SK-N-SH (cell line): ENCODE measurements around the gene MYO7A. TPM values are rescaled to one million over a fixed set of nuclear protein-coding genes. Genes with fewer than 3 reads are reported as not detected.

ENCODE experiments used
- CTCF ChIA-PET: fragments of 300-600, 350-600 bp; formaldehyde crosslinking; extraction: SDS; loops from one replicate; lab custom pipeline; 2021; lab: Yijun Ruan, JAX
- POLR2A ChIA-PET: fragments of 350-600 bp; sonication (Branson Sonifier 250); formaldehyde crosslinking; extraction: SDS; loops from one replicate; lab custom pipeline; 2020; ENCODE audit warnings: antibody characterized with exemption, inconsistent platforms; lab: Yijun Ruan, JAX
- DNase-seq: peaks from one replicate; pipeline ENCODE4 v3.0.0; 2012
- H2AFZ ChIP-seq: fragments of 200-600 bp; sonication (generic); 2 replicates; pipeline ENCODE4 v1.8.1; 2016; ENCODE audit warnings: antibody characterized with exemption, mild to moderate bottlenecking, low read depth
- H3F3A ChIP-seq: fragments of 200-600 bp; sonication (generic); replicated peaks from 2 replicates; pipeline ENCODE3; 2016; ENCODE audit warnings: antibody characterized with exemption, mild to moderate bottlenecking; ENCODE audit not compliant: insufficient read depth
- H3K27ac ChIP-seq, 2 experiments: fragments of 200-500 bp in 1 of 2; fragments of 200-600 bp in 1 of 2; sonication (Bioruptor generic) in 1 of 2; sonication (generic), shearing (Covaris generic) in 1 of 2; 2 replicates each; pipeline versions ENCODE4 v1.5.1 to v1.6.1; 2014 to 2016; ENCODE audit warnings: low read depth in 2 of 2, inconsistent platforms in 1 of 2, low read length in 1 of 2, mild to moderate bottlenecking in 1 of 2, mixed read lengths in 1 of 2
- H3K27me3 ChIP-seq: fragments of 200-600 bp; sonication (generic), shearing (Covaris generic); 2 replicates; pipeline ENCODE4 v1.6.1; 2016; ENCODE audit warnings: mixed run types; ENCODE audit not compliant: insufficient read depth
- H3K36me3 ChIP-seq, 2 experiments: fragments of 200-500 bp in 1 of 2; fragments of 200-600 bp in 1 of 2; sonication (Bioruptor generic) in 1 of 2; sonication (generic) in 1 of 2; replicated peaks in 1 of 2; 2 replicates each; pipeline versions ENCODE3 to v1.5.1; 2014 to 2016; ENCODE audit warnings: low read length in 1 of 2, mild to moderate bottlenecking in 1 of 2; ENCODE audit not compliant: insufficient read depth in 2 of 2, control insufficient read depth in 1 of 2
- H3K4me1 ChIP-seq, 2 experiments: fragments of 200-500 bp in 1 of 2; fragments of 200-600 bp in 1 of 2; sonication (Bioruptor generic) in 1 of 2; sonication (generic), shearing (Covaris generic) in 1 of 2; 2 replicates each; pipeline versions ENCODE4 v1.5.1 to v1.6.1; 2014 to 2016; ENCODE audit warnings: low read depth in 1 of 2, low read length in 1 of 2, mixed run types in 1 of 2; ENCODE audit not compliant: insufficient read depth in 2 of 2, control insufficient read depth in 1 of 2
- H3K4me2 ChIP-seq: fragments of 200-600 bp; sonication (generic), shearing (Covaris generic); 2 replicates; pipeline ENCODE4 v1.6.1; 2017; ENCODE audit warnings: mixed run types
- H3K4me3 ChIP-seq, 2 experiments: fragments of 200-500 bp in 1 of 2; fragments of 200-600 bp in 1 of 2; sonication (Bioruptor generic) in 1 of 2; sonication (generic), shearing (Covaris generic) in 1 of 2; 2 replicates each; pipeline versions ENCODE4 v1.5.1 to v1.8.1; 2014 to 2016; ENCODE audit warnings: low read depth in 2 of 2, inconsistent platforms in 1 of 2, low read length in 1 of 2, mild to moderate bottlenecking in 1 of 2, mixed read lengths in 1 of 2, moderate library complexity in 1 of 2
- H3K79me2 ChIP-seq: fragments of 200-600 bp; sonication (generic); 2 replicates; pipeline ENCODE4 v1.8.1; 2017; ENCODE audit warnings: mild to moderate bottlenecking; ENCODE audit not compliant: insufficient read depth
- H3K9ac ChIP-seq: fragments of 200-600 bp; sonication (generic); 2 replicates; pipeline ENCODE4 v1.6.1; 2017; ENCODE audit warnings: mixed run types
- H3K9me2 ChIP-seq: fragments of 200-600 bp; sonication (generic); 2 replicates; pipeline ENCODE4 v1.6.1; 2017; ENCODE audit warnings: mixed run types
- H3K9me3 ChIP-seq: fragments of 200-600 bp; sonication (generic); 2 replicates; pipeline ENCODE4 v1.6.1; 2017; ENCODE audit warnings: mixed run types, mild to moderate bottlenecking, moderate library complexity
- H4K20me1 ChIP-seq: fragments of 200-600 bp; sonication (generic); 2 replicates; pipeline ENCODE4 v1.6.1; 2017; ENCODE audit warnings: mild to moderate bottlenecking, mixed run types; ENCODE audit not compliant: insufficient read depth
- ELF1 ChIP-seq: IDR thresholded peaks from 2 replicates; pipeline ENCODE4 v1.4.0; 2012
- EZH2phosphoT487 ChIP-seq: fragments of 200-600 bp; sonication (generic); IDR thresholded peaks from 2 replicates; pipeline ENCODE4 v1.6.1; 2017; ENCODE audit warnings: low read depth, mixed run types, mild to moderate bottlenecking, antibody characterized with exemption, moderate library complexity, borderline replicate concordance
- GABPA ChIP-seq: IDR thresholded peaks from 2 replicates; pipeline ENCODE4 v1.4.0; 2012; ENCODE audit warnings: low read depth, mild to moderate bottlenecking
- GATA2 ChIP-seq: sonication (generic); formaldehyde crosslinking; IDR thresholded peaks from 2 replicates; pipeline ENCODE4 v1.5.0; 2020; ENCODE audit warnings: mild to moderate bottlenecking, missing genetic modification reagents
- NRF1 ChIP-seq: IDR thresholded peaks from 2 replicates; pipeline ENCODE4 v1.6.1; 2012; ENCODE audit warnings: low read depth, mild to moderate bottlenecking, low read length
- RAD21 ChIP-seq: IDR thresholded peaks from 2 replicates; pipeline ENCODE4 v1.6.1; 2012; ENCODE audit warnings: mild to moderate bottlenecking, low read length
- RXRA ChIP-seq: IDR thresholded peaks from 2 replicates; pipeline ENCODE4 v1.4.0; 2012; ENCODE audit warnings: low read depth, mild to moderate bottlenecking, borderline replicate concordance
- TAF1 ChIP-seq: IDR thresholded peaks from 2 replicates; pipeline ENCODE4 v1.6.1; 2012; ENCODE audit warnings: low read depth, mild to moderate bottlenecking, low read length, moderate library complexity, borderline replicate concordance
- TEAD4 ChIP-seq: IDR thresholded peaks from 2 replicates; pipeline ENCODE4 v1.4.0; 2012; ENCODE audit warnings: mild to moderate bottlenecking, borderline replicate concordance; ENCODE audit not compliant: insufficient read depth
- WGBS: methylation state at CpG from one replicate; pipeline ENCODE4 v1.1.6; 2017; ENCODE audit warnings: low lambda C conversion rate; 5-methylcytosine and 5-hydroxymethylcytosine counted together
- polyA plus RNA-seq, 3 experiments: library from polyadenylated mRNA; depleted of rRNA; stranded (reverse); fragments of >200 nt; gene quantifications; 2 replicates each; pipeline ENCODE4 v1.2.3, GENCODE V29; 2012
- TF ChIP-seq, protein P1 (sequence below): IDR thresholded peaks from 2 replicates; pipeline ENCODE4 v1.4.0; 2012; ENCODE audit warnings: low read depth
- TF ChIP-seq, protein P2 (sequence below): fragments of 150-350 bp; IDR thresholded peaks from 2 replicates; pipeline ENCODE4 v1.6.1; 2017; ENCODE audit warnings: antibody characterized with exemption, low read length, low read depth, borderline replicate concordance

The MYO7A gene
- polyA plus RNA-seq, 1 of the 3 experiments (the other 2 are of a cell fraction) = 0.08 TPM

DNA sequence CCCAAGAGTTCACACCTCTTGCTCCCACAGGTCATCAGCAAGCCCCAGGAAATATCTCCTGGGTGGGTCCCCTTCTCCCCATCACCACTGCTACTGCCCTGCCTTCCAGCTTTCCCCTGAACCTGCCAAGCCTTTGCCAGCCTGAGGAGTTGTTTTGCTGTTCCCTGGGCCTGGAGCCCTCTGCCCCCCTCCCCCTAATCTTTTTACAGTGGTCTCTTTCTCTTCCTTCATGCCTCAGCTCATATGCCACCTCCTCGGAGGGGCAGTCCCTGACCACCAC, 18.9 kb downstream of the MYO7A start:
- no peaks in the 10 kb centered on the region for H3K27me3 ChIP-seq
- ChIA-PET POLR2A (no interaction called here), CTCF (interaction anchor here (1.3 to 2.9 kb wide), 4 partner anchors 20 to 56 kb away, joined by 3 to 17 read pairs (median 6); partner anchors contain the start of gene MYO7A)
- H3K4me3 ChIP-seq = no peak overlapping the region
- peaks cover 0 to 26% of the 10 kb centered on the region in 2 experiments; a peak in 1 of 4 replicates for H3K4me1 ChIP-seq
- TF ChIP-seq TEAD4 = no peak
- no peak for TF ChIP-seq RXRA
- TF ChIP-seq GATA2 = no peak
- TF ChIP-seq RAD21 = no peak
- TF ChIP-seq EZH2phosphoT487 = no peak
- no peak overlapping the region for H3K27ac ChIP-seq
- whole genome bisulfite sequencing = 16% methylated on average over 1 of the region's 1 CpG
- no peak overlapping the region for H3K4me2 ChIP-seq
- no peaks in the 10 kb centered on the region for H3K9me3 ChIP-seq
- no peak overlapping the region for H3K9ac ChIP-seq
- H3K9me2 ChIP-seq = no peaks in the 10 kb centered on the region
- no peaks in the 10 kb centered on the region for H3K36me3 ChIP-seq
- no peak overlapping the region for H2AFZ ChIP-seq
- DNase-seq = no peak
- no peaks in the 10 kb centered on the region for H3F3A ChIP-seq
- H3K79me2 ChIP-seq = no peaks in the 10 kb centered on the region
- H4K20me1 ChIP-seq = no peaks in the 10 kb centered on the region

DNA sequence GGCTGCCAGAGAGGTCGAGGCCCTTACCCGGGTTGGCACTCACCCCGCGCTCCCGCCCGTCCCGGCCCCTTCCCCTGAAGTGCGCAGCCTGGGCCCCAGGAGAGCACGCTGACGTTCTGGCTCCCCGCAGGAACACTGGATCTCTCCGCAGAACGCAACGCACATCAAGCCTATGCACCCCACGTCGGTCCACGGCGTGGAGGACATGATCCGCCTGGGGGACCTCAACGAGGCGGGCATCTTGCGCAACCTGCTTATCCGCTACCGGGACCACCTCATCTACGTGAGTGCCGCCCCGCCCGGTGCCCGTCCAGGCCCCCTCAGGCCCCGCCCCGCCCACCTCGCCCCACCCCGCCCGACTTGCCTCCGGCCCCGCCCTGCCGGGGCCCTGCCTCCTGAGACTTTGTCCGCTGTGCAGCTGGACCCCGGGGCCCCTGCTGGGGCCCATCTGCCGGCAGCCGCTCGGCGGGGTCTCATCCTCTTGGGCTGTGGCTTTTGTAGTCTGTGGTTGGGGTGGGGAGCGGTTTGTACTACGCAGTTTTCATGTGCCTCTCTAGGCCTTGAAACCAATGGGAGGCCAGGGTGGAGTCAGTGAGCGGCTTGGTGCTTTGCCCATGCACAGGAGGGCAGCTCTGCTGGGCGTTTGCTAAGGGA, 19.7 kb downstream of the MYO7A start:
- Histone ChIP-seq H3K9me3 (no peaks in the 10 kb centered on the region), H3K27ac (no peak overlapping the region), H3K36me3 (no peaks in the 10 kb centered on the region), H4K20me1 (no peaks in the 10 kb centered on the region), H3K79me2 (no peaks in the 10 kb centered on the region), H3K4me1 (peaks cover 0 to 23% of the 10 kb centered on the region in 2 experiments; a peak in 1 of 4 replicates), H3K9ac (no peak overlapping the region), H3F3A (no peaks in the 10 kb centered on the region), H3K4me2 (no peak overlapping the region), H3K27me3 (no peaks in the 10 kb centered on the region), H2AFZ (no peak overlapping the region), H3K4me3 (no peak overlapping the region), H3K9me2 (no peaks in the 10 kb centered on the region)
- WGBS = 91% methylated on average over 29 of the region's 47 CpGs
- ChIA-PET POLR2A (no interaction called here), CTCF (interaction anchor here (1.0 to 2.9 kb wide), 4 partner anchors 16 to 401 kb away, joined by 3 to 17 read pairs (median 6); partner anchors contain the start of gene MYO7A)
- DNase-seq = no peak
- TF ChIP-seq GABPA (no peak), TAF1 (no peak), EZH2phosphoT487 (no peak), NRF1 (no peak), ELF1 (no peak)
- TF ChIP-seq, protein P1, sequence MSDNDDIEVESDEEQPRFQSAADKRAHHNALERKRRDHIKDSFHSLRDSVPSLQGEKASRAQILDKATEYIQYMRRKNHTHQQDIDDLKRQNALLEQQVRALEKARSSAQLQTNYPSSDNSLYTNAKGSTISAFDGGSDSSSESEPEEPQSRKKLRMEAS = no peak
- TF ChIP-seq, protein P2, sequence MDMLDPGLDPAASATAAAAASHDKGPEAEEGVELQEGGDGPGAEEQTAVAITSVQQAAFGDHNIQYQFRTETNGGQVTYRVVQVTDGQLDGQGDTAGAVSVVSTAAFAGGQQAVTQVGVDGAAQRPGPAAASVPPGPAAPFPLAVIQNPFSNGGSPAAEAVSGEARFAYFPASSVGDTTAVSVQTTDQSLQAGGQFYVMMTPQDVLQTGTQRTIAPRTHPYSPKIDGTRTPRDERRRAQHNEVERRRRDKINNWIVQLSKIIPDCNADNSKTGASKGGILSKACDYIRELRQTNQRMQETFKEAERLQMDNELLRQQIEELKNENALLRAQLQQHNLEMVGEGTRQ = no peak
